RWPE2 (cell line): ENCODE data around the gene NUB1.

Experiments used
- ATAC-seq: fragments of 200-7000 bp; cut with Tn5 transposase; 3 replicates; pipeline ENCODE4 v1.9.1; 2021; ENCODE audit warnings: low read depth
- DNase-seq: peaks from one replicate; pipeline ENCODE4 v3.0.0-alpha.2; 2020; ENCODE audit warnings: low spot score
- H3K27ac ChIP-seq: fragments of 450-650 bp; 2 replicates; pipeline ENCODE4 v1.5.1; 2017; ENCODE audit warnings: mild to moderate bottlenecking; ENCODE audit not compliant: poor library complexity, severe bottlenecking
- H3K27me3 ChIP-seq: fragments of 250-450 bp; sonication (Bioruptor Pico); 2 replicates; pipeline ENCODE4 v1.5.1; 2021; ENCODE audit warnings: mild to moderate bottlenecking, moderate library complexity; ENCODE audit not compliant: insufficient read depth, poor library complexity, severe bottlenecking
- H3K36me3 ChIP-seq: fragments of 250-450 bp; sonication (Bioruptor Pico); 2 replicates; pipeline ENCODE4 v1.5.1; 2020; ENCODE audit warnings: low read depth, mild to moderate bottlenecking, moderate library complexity
- H3K4me1 ChIP-seq: fragments of 250-450 bp; sonication (Bioruptor Pico); 2 replicates; pipeline ENCODE4 v1.5.1; 2021; ENCODE audit warnings: mild to moderate bottlenecking, moderate library complexity; ENCODE audit not compliant: insufficient read depth, poor library complexity, severe bottlenecking
- H3K4me3 ChIP-seq: fragments of 250-450 bp; sonication (Bioruptor Pico); 2 replicates; pipeline ENCODE4 v1.5.1; 2021; ENCODE audit warnings: mild to moderate bottlenecking, moderate library complexity; ENCODE audit not compliant: severe bottlenecking
- H3K9me3 ChIP-seq: fragments of 250-450 bp; sonication (Bioruptor Pico); 2 replicates; pipeline ENCODE4 v1.5.1; 2021; ENCODE audit warnings: mild to moderate bottlenecking, moderate library complexity; ENCODE audit not compliant: severe bottlenecking
- TF ChIP-seq, protein P1 (sequence below): fragments of 450-650 bp; IDR thresholded peaks from one replicate; pipeline ENCODE4 v1.5.1; 2017; ENCODE audit warnings: mild to moderate bottlenecking, moderate library complexity; ENCODE audit not compliant: poor library complexity, severe bottlenecking

Gene NUB1

DNA sequence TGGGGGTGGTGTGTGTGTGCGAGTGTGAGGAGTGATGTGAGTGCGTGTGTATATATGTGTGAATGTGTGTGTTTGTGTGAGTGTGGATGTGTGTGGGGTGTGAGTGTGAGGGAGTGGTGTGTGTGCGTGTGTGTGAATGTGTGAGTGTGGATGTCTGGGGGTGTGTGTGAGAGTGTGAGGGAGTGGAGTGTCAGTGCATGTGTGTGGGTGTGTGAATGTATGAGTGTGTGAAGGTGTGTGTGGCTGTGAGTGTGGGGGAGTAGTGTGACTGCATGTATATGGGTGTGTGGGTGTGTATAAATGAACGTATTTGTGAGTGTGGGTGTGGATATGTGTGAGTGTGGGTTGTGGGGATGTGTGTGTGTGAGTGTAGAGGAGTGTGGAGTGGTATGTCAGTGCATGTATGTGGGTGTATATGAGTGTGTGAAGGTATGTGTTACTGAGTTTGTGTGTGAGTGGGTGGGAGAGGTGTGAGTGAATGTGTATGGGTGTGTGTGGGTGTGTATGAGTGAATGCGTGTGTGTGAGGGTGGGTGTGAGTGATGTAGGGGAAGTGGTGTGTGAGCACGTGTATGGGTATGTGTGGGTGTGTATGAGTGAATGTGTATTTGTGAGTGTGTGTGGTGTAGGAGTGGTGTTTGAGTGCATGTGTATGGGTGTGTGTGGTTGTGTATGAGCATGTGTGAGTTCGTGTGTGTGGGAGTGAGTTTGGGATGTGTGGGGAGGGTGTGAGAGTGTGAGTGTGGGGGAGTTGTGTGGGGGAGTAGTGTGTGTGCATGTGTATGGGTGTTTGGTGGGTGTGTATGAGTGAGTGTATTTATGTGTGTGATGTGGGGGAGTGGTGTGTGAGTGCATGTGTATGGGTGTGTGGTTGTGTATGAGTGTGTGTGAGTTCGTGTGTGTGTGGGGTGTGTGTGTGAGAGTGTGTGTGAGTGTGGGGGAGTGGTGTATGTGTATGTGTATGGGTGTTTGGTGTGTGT is 28.5 kb upstream of the NUB1 start:
- no peaks in the 10 kb centered on the region for H3K27me3 ChIP-seq
- H3K9me3 ChIP-seq: peaks cover 2% of the 10 kb centered on the region
- H3K4me3 ChIP-seq: no peak overlapping the region
- no peaks in the 10 kb centered on the region for H3K4me1 ChIP-seq
- TF ChIP-seq, protein P1, sequence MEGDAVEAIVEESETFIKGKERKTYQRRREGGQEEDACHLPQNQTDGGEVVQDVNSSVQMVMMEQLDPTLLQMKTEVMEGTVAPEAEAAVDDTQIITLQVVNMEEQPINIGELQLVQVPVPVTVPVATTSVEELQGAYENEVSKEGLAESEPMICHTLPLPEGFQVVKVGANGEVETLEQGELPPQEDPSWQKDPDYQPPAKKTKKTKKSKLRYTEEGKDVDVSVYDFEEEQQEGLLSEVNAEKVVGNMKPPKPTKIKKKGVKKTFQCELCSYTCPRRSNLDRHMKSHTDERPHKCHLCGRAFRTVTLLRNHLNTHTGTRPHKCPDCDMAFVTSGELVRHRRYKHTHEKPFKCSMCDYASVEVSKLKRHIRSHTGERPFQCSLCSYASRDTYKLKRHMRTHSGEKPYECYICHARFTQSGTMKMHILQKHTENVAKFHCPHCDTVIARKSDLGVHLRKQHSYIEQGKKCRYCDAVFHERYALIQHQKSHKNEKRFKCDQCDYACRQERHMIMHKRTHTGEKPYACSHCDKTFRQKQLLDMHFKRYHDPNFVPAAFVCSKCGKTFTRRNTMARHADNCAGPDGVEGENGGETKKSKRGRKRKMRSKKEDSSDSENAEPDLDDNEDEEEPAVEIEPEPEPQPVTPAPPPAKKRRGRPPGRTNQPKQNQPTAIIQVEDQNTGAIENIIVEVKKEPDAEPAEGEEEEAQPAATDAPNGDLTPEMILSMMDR: no peak
- H3K36me3 ChIP-seq: no peaks in the 10 kb centered on the region
- H3K27ac ChIP-seq: no peak overlapping the region
- DNase-seq (no peak), ATAC-seq (no peak)

DNA sequence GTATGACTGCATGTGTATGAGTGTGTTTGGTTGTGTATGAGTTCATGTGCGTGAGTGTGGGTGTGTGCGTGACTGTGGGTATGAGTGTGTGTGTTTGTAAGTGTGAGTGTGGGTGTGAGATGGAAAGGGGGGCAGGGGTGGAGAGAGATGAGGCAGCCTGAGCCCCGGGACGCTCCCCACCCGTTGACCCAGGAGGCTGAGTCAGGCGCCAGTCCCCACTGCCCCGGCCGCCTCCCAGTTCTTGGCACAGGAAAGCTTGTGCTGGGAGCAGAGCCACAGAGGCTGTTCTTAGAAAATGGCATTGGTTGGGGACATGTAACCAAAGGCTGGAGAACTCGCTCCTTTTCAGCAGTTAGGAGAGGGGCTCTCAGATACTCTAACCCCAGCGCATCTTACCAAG is 27.8 kb upstream of the NUB1 start:
- H3K4me3 ChIP-seq: no peak overlapping the region
- no peak overlapping the region for H3K27ac ChIP-seq
- no peaks in the 10 kb centered on the region for H3K36me3 ChIP-seq
- no peaks in the 10 kb centered on the region for H3K4me1 ChIP-seq
- DNase-seq (no peak), ATAC-seq (peak; percentile 73; the same call in 2 of the 3 replicates)
- no peaks in the 10 kb centered on the region for H3K27me3 ChIP-seq
- peaks cover 2% of the 10 kb centered on the region for H3K9me3 ChIP-seq
- TF ChIP-seq, protein P1: no peak

DNA sequence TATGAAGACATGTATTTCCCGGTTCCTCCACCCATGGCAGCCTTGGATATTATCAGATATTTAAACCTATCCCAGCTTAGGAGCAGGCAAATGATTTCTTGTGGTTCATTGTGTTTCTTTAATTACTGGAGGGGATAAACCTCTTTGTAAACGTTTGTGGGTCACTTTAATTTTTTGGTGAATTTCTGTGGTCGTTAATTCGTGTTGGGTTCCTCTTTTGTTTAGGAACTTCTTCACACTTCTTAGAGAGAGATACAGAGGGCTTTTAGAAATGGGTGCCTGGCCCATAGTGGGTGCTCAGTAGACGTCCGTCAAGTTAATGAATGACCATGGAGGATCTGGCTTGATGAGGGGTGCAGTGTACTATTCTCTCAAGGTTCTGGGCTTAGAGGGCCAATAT is 27.2 kb upstream of the NUB1 start:
- no peak for DNase-seq
- Histone ChIP-seq H3K27me3 (no peaks in the 10 kb centered on the region), H3K27ac (no peak overlapping the region), H3K9me3 (peaks cover 2% of the 10 kb centered on the region), H3K4me1 (no peaks in the 10 kb centered on the region), H3K4me3 (no peak overlapping the region), H3K36me3 (no peaks in the 10 kb centered on the region)
- TF ChIP-seq, protein P1: no peak
- ATAC-seq: no peak

DNA sequence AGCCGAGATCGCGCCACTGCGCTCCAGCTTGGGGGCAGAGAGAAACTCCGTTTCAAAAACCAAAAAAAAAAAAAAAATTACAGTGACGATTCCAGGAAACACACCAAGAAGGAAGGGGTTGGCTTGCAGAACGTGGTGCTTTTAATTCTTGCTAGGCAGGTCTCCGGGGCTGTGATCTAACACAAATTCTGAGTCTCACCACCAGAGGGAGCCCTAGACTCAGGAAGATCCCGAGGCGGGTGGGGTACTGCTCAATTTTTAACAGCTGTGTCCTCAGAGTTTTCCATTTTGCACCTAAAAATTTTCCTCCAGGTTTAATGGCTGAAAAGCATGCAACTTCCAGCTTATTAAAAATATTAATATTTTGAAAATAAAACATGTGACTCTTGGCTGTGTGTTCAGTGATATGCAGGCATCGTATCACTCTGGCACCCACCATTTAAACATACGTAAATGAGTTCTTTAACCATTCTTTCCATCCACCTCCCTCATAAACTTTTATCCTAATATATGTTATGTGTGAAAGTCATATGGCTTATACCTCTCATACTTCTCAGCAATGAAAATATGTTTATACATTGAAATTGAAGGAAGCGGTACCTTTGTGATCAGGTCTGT is 26.5 kb upstream of the NUB1 start:
- H3K27ac ChIP-seq: no peak overlapping the region
- peak; percentile 79 for ATAC-seq
- TF ChIP-seq, protein P1: peak; percentile 81

DNA sequence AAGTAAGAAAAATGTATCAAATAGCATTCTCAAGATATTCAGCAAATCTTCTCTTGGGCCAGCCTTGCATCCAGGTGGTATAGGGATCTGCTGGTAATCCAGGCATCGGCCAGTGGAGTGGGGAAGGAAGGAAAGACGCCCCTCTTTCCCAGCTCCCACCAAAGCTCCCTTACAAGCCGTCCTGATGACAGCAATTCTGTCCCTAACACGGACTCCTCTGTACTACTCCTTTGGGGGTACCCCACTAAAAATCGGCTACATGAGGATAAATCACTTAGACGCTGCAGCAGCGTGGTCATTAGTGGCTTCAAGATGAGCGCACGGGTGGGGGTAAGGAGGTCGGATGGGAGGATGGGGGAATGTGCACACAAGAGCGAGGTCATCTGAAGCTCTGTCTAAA is 24.7 kb upstream of the NUB1 start:
- Histone ChIP-seq H3K36me3 (no peaks in the 10 kb centered on the region), H3K4me3 (no peak overlapping the region), H3K4me1 (no peaks in the 10 kb centered on the region), H3K27me3 (no peaks in the 10 kb centered on the region), H3K27ac (no peak overlapping the region), H3K9me3 (no peaks in the 10 kb centered on the region)
- DNase-seq (no peak), ATAC-seq (no peak)
- TF ChIP-seq, protein P1: no peak

More for the DNA sequence above, 26.5 kb upstream of the NUB1 start:
- no peaks in the 10 kb centered on the region for H3K36me3 ChIP-seq
- no peak for DNase-seq
- H3K9me3 ChIP-seq: peaks cover 2% of the 10 kb centered on the region
- H3K4me3 ChIP-seq: no peak overlapping the region
- H3K4me1 ChIP-seq: no peaks in the 10 kb centered on the region
- H3K27me3 ChIP-seq: no peaks in the 10 kb centered on the region
